PFSK-1 (cell line): ENCODE data around the gene FRK.

Source experiments
- POLR2AphosphoS5 ChIP-seq: IDR thresholded peaks from 2 replicates; pipeline ENCODE4 v1.6.1; 2012; ENCODE audit warnings: low read depth, mild to moderate bottlenecking, control low read depth, low read length, moderate library complexity
- SIN3A ChIP-seq: IDR thresholded peaks from 2 replicates; pipeline ENCODE4 v1.6.1; 2012; ENCODE audit warnings: mild to moderate bottlenecking, low read length, moderate library complexity, borderline replicate concordance; ENCODE audit not compliant: insufficient read depth
- TAF1 ChIP-seq: IDR thresholded peaks from 2 replicates; pipeline ENCODE4 v1.6.1; 2012; ENCODE audit warnings: low read length, control low read depth, borderline replicate concordance; ENCODE audit not compliant: insufficient read depth

DNA sequence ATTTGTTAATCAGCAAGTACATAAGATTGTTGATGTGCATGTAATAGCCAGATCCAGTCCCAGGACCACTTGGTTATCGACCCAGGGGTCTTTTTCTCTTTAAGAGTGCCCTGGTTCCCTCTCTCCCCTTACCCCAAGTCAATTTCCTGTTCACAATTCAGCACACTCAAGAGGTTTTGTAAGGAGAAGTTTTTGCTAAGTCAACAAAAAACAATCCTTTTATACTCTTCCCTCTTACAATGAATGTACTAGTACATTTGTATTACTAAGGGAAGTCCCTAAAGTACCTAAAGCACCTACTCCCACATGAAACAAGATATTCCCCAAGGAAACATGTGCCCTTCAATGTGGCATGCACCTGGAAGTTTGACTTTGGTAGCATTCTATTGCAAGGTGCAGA, 38.3 kb upstream of the FRK start:
- TF ChIP-seq POLR2AphosphoS5 (no peak), SIN3A (no peak), TAF1 (no peak)
